GM21619 (cell line): ENCODE data around the gene DFFB.

Experiments
- ATAC-seq: cut with Tn5 transposase; IDR thresholded peaks from one replicate; pipeline ENCODE4 v1.9.1; 2021; ENCODE audit not compliant: unreplicated experiment

Gene DFFB

DNA sequence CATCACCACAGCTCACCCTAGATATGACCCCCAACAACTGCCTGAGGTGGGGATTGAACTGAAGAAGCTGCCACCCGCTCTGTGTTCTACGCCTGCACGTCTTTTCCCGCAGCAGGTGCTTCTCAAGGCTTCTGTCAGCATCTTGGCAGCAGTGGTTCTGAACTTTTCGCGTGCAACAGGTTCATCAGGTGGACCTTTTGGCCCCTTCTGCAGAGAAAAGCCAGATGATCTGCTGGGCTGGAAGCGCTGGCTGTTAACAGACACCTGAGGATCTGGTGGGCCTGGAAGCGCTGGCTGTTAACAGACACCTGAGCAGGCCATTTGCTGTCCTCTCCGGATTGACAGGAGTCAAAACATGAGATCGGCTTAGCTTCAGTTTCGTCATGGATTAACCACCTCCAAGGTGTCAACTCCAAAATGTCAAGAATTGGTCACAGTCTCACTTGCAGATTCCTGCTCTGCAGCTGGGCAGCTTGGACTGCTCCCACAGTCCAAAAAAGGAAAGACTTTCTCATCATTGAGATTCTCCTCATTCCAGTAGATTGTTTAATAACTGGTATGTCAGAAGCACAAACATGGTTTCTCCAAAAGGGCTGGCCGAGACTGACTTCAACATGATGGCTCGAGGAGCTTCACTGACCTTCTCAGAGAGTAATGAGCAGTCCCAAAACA, 38.1 kb downstream of the DFFB start:
- ATAC-seq: no peak

- no peak for ATAC-seq
Measured at GRCh38 chr1:3895951-3896325, 38.7 kb downstream of the DFFB start.

DNA sequence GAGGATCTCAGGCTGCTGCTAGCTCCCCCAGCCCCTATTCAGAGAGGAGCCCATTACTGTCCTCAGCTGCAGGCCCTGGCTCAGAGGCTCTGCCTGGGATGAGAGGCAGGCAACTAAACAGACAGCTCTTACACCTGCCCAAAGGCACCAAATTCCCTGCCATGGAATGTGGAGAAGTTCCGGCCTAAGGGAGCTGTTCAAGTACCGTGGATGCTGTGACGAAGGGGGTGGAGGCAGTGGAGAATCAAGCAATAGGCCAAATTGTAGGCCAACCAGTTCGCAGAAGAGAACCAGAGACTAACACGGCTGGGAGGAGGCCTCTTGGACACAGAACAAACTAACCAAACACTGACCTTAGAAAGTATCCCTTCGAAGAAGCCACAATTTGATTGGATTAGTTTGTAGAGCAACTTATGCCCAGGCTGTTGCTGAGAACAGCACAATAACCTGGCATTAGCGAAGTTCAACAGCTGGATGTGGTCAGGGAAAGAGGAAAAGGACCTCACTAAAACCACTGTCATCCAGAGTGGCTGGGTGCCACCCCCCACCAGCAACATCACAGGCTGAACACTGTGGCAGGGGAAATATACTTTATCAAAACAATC, 39.2 kb downstream of the DFFB start:
- ATAC-seq: no peak

DNA sequence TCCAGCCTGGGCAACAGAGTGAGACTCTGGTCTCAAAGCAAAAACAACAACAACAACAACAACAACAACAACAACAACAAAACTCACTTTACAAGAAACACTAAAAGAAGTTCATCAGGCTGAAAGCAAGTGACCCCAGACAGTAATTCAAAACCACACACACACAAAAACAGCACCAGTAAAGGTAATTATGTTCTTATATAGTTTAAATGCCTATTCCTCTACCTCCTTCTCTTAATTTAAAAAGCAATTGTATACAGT, 41.1 kb downstream of the DFFB start:
- no peak for ATAC-seq

DNA sequence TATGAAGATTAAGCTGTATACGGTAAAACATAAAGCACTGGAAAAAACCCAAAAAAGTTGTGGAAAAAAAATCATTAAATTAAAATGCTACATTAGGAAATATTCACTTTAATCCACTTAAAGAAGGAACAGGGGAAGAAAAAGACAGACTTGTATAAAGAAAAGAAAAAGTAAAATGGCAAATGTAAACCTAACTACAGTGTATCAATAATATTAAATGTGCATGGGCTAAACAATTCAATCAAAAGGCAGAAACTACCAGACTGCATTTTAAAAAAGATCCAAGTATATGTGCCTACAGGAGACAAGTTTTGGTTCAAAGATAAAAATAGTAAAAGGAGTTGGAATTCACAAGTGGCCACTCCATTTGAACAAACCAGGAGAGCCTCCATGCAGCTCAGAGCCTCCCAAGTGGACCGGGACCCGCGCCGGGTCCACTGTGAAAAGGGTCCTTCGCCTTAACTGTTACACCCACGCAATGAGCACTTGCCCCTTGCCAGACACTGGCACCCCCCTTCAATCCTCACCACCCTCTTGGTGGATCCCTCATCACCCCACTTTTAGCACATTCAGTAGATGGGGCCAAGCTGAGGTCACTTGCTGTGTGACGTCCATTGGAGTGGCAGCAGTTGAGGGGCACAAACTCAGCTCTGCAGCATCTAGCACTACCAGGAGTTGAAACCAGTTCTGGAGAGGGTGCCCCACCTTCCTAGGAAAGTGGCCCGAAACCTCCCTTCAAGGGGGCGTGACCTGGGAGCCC, 41.9 kb downstream of the DFFB start:
- no peak for ATAC-seq

GRCh38 chr1:3899754-3900149, 42.5 kb downstream of the DFFB start:
- ATAC-seq: peak; percentile 3

DNA sequence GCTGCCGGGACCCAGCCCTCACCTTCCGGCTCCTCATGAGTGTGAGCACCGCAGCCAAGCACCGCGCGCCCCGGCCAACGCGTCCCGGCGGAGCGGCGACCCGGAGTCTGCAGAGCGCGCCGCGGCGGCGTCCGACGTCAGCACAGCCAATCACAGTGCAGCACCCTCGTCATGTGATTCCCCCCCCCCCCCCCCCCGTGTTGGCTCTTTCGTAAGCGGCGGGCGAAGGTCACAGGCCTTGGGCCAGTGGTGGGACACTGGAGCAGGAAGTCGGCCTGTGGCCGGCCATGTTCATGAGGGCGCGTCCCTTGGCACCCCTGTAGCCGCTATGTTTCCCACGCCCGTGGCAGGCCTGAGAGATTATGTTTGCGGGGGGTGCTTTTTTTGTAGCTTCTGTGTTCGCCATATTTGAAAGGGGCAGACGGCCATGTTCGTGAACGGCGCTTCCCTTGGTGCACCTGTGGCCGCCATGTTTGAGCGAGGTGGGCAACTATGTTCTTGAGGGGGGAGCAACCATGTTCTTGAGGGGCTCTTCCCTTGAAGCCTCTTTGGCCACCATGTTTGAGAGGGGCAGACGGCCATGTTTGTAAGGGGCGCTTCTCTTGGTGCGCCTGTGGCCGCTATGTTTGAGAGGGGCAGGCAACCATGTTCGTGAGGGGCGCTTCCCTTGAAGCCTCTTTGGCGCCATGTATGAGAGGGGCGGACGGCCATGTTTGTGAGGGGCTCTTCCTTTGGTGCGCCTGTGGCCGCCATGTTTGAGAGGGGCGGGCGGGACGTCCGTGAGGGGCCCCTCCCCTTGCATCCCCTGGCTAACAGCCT, 43.1 kb downstream of the DFFB start, which contains the start of gene C1orf174:
Gene C1orf174, minus strand, starts transcription at position 123 of the 819 bp plus-strand sequence. Its CDS starts 86 bp downstream, at position 37.
- peak; percentile 63 for ATAC-seq

- ATAC-seq: peak; percentile 56
Measured at GRCh38 chr1:3900969-3901529, 43.8 kb downstream of the DFFB start.

DNA sequence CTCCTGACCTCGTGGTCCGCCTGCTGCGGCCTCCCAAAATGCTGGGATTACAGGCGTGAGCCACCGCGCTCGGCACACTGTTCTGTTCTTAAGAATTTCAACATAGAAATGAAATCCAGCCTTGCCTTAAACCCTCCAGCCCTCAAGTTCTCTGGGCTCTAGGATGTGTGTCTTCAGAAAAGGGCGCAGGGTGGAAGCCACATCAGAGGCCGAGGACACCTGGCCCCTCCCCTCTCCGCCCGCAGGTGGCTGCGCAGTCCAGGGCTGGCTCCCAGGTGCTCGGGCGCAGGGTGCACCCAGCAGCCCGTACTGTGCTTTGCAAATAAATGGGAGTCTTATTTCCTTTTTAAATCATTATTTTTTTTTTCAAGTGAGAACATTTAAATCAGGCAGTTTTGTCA, 44.8 kb downstream of the DFFB start:
- no peak for ATAC-seq

DNA sequence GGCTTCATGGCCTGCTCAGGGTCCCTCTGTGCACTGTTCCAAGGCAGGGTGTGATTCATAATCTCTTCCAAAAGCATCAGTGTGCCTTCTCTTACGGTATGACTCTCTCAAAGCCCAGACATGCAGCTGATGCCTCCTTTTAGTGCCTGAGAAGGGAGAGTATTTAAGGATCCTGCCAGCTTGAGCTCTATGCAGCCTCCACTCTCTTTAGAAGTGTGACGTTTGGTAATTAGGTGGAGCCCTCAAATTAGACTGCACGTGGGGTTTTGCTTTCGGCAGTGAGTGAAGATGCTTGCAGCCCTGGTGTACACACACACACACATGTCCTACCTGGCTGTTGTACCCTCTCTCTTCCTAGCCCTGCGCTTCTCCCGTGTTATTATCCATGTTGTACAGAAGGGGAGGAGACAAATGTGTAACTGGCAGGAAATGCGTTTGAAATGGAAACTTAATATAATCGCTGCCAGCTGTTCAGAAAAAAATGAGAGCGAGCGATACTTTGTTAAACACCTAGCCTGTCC, 45.4 kb downstream of the DFFB start:
- ATAC-seq: no peak

DNA sequence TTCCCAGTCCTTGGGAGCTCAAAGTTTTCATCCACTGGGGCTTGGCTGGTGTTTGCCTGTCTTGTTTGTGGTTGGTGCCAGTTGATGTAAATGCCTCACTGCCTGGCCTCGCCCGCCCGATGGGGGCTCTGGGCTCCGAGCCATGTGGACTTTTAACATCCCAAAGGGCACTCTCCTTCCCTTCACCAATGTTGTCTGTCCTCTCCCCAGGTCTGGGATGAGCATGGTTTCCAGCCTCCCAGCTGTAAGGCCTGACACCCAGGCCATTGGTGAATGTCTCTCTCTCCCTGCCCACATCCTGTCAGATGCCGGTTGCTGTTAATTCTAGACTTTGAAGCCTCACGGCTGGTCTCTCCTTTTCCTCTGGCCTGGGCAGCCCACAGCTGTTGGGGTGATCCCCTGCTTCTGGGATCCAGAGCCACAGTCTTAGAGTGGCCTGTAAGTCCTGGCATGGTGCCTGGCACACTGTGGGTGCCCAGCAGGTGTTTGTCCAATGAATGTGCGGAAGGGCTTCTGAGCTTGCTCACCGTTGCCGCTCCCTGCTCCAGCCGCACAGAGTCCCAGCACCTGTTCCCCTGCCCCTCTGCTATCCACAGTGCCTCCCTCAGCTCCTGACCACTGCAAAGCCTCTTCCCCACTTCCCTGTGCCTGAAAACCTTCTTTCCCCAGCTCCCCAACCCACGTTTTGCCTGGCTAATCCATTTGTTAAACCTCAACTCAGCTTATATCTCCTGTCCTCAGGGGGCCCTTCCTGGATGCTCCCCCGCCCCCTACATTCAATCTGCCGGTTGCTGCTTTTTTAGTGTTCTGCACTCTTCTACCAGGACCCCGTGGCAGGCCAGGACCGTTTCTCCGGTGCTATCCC, 46.1 kb downstream of the DFFB start:
- ATAC-seq: no peak

DNA sequence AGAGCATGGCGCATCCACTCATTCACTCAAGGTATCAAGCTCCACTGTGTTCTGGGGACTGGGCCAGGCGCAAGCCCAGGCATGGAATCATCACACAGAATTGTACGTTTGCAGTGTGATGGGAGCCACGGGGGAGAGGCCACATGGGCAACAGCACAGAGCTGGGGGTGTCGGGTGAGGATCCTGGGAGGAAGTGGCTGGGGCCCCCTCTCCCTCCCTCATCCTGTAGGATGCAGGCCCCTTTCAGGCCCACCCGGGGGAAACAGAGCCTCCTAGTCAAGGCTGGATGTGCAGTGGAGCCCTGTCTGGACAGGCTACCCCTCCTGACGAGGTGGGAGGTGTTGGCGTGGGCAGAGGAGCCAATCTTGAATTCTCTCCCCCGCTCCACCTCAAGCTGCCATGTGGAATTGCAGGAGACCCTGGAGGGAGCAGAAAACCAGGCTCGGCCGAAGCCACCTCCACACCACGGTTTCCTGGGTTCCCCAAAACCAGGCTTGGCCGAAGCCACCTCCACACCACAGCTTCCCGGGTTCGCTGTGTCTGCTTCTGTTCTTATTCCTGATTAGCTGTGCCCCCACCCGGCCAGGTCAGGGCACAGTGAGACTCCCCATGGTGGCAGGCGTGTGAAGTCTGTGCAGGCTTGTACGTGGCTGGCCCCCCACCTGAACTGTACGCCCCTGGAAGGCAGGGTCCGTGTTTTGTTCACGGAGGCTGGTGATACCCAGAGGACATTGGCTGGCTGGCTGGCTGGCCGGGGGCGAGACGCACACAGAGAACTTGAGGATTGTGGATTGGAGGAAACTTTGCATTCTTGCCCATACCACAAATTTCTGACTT, 46.9 kb downstream of the DFFB start:
- ATAC-seq: no peak

DNA sequence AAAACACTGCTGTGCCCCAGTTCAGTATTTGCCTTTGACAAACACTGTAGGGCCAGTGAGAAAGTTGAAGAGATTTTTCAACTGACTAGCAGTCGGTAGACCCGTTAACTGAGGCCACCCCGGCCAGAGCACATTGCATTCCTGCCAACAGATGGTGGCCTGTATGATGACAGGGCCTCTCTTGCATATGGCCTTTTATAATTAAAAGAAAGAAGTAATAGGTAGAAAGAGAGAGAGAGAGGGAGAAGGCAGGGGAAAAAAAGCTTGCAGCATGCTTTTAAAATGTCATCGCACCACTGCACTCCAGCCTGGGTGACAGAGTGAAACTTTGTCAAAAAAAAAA, 47.5 kb downstream of the DFFB start:
- no peak for ATAC-seq

GRCh38 chr1:3905266-3905952, 48.1 kb downstream of the DFFB start:
- ATAC-seq: no peak

GRCh38 chr1:3905953-3906671, 48.8 kb downstream of the DFFB start:
- ATAC-seq: no peak

GRCh38 chr1:3906672-3907020, 49.4 kb downstream of the DFFB start:
- ATAC-seq: no peak

DNA sequence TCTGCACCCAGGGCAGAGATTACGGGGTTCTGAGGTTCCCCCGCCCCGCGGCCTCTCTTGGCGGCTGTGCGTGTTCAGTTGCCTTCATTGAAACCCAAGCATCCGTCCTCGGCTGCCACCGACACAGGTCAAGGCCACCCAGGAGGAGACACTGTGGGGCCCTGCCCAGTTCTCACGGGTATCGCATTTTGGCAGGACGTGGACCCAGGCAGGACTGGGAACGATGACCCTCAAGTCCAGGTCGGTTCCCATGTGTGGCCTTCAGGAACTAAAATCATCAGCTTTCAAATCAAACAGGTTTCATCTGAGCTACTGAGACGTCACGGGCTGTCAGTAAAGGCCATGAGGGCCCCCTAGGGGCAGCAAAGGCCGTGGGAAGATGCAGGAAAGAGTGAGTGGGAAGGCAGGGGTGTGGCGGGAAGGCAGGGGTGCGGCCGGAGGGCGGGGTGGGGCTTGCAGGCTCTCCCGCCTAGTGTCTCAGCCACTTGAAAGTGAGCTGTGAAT, 49.8 kb downstream of the DFFB start:
- ATAC-seq: no peak

DNA sequence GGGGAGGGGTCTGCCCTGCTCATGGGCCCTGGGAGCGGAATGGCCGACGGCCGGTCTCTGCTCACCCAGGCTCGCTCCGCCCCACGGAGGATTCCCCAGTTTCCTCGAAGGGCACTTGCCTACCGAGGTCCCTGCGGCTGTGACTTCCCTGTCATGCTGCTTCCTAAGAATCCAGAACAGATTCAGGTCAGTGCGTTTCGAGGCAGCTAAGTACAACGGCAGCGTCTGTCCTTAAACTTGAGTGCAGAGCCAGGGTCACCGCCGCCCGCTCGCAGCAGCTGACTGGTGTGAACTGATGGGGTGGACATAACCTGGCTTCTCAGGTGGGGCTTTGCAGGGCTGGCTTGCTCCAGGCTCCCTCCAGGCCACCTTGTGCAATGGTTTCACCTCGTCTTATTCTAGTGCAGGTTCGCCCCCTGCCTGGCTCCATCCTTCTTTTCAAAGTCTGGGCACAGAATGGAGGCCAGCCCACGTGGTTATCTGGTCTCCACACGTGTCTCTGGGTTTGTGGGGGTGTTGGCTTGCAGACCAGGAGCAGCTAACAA, 50.4 kb downstream of the DFFB start:
- no peak for ATAC-seq
